Fibroblast of the aortic adventitia (primary cell): ENCODE data around the gene CNGB1. TPM values are rescaled to one million over a fixed set of nuclear protein-coding genes. Genes with fewer than 3 reads are reported as not detected.

Source experiments
- DNase-seq: peaks from one replicate; pipeline ENCODE4 v3.0.0-alpha.2; 2010; ENCODE audit warnings: low read depth
- H3K4me3 ChIP-seq: 2 replicates; pipeline ENCODE4 v1.5.1; 2011; ENCODE audit warnings: low read depth, mild to moderate bottlenecking, control low read depth, low read length, moderate library complexity
- CTCF ChIP-seq: IDR thresholded peaks from 2 replicates; pipeline ENCODE4 v1.5.1; 2011; ENCODE audit warnings: mild to moderate bottlenecking, low read length, control low read depth, inconsistent platforms; ENCODE audit not compliant: insufficient read depth
- total RNA-seq: library from RNA; depleted of rRNA; stranded (reverse); fragments of >200 nt; gene quantifications from 2 replicates; pipeline ENCODE4 v1.2.3, GENCODE V29; 2012; ENCODE audit warnings: low replicate concordance

Gene CNGB1
- total RNA-seq, 1 donor: not detected

- TF ChIP-seq CTCF: no peak
- DNase-seq: no peak
- H3K4me3 ChIP-seq: no peak overlapping the region
Observed at GRCh38 chr16:57915811-57916488, 55.0 kb downstream of the CNGB1 start.

- no peak for TF ChIP-seq CTCF
- DNase-seq: no peak
Observed at GRCh38 chr16:57915267-57915666, 55.7 kb downstream of the CNGB1 start.

GRCh38 chr16:57914244-57915173 lies 56.4 kb downstream of the CNGB1 start:
- no peak for DNase-seq
- no peak overlapping the region for H3K4me3 ChIP-seq
- no peak for TF ChIP-seq CTCF

More at GRCh38 chr16:57915267-57915666, 55.7 kb downstream of the CNGB1 start:
- no peak overlapping the region for H3K4me3 ChIP-seq

GRCh38 chr16:57912529-57913260 lies 58.2 kb downstream of the CNGB1 start:
- H3K4me3 ChIP-seq: no peak overlapping the region
- no peak for DNase-seq
- TF ChIP-seq CTCF: no peak

GRCh38 chr16:57911743-57912142 lies 59.2 kb downstream of the CNGB1 start:
- no peak for TF ChIP-seq CTCF
- no peak for DNase-seq
- H3K4me3 ChIP-seq: no peak overlapping the region

GRCh38 chr16:57910696-57911095 lies 60.2 kb downstream of the CNGB1 start:
- TF ChIP-seq CTCF: no peak
- DNase-seq: no peak
- H3K4me3 ChIP-seq: no peak overlapping the region
